Measurements from ENCODE around the gene GORASP1. TPM values are rescaled to one million over a fixed set of nuclear protein-coding genes. Genes with fewer than 3 reads are reported as not detected.

Gene GORASP1
- total RNA-seq, 1 donor from 2014 or later: 45.6 TPM

DNA sequence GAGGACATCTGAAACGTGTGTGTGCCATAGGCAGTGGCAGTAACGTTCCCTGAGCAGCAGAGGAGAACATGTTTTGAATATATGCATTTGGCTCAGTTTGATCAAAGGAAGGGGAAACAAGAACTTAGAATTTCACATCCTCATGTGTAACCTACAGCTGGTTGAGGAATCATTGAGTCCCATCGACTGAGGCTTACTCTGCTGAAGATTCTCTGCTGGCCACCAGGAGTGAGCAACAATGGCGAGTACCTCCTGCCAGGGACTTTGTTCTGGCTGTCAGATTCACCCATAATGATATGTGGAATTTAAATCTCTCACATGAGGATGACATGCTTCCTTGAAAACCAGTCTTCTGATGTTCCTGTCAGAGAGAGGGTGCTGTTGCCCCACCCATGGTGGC lies 21.3 kb downstream of the GORASP1 start:
- FAIRE-seq (no peak), DNase-seq (ENCODE audit: low read depth) (no peak)
- Mint-ChIP-seq H3K27ac (ENCODE audit: unreplicated experiment) (no peak overlapping the region), H3K4me3 (ENCODE audit: unreplicated experiment) (no peak overlapping the region), H3K36me3 (ENCODE audit: low read depth, unreplicated experiment) (peaks cover 20% of the 10 kb centered on the region), H3K27me3 (ENCODE audit: low read depth, unreplicated experiment) (no peaks in the 10 kb centered on the region), H3K4me1 (ENCODE audit: low read depth, unreplicated experiment) (peaks cover 9% of the 10 kb centered on the region), H3K9me3 (ENCODE audit: unreplicated experiment) (no peaks in the 10 kb centered on the region)
- Histone ChIP-seq H2AFZ (ENCODE audit: low read depth, low read length) (no peak overlapping the region), H4K20me1 (ENCODE audit: insufficient read depth, low read length) (no peaks in the 10 kb centered on the region), H3K4me2 (ENCODE audit: low read length) (no peak overlapping the region), H3K79me2 (ENCODE audit: insufficient read depth, low read length) (no peaks in the 10 kb centered on the region), H3K9me3 (ENCODE audit: insufficient read depth, low read depth, low read length) (no peaks in the 10 kb centered on the region), H3K27ac (ENCODE audit: low read depth, low read length) (no peak overlapping the region), H3K4me1 (ENCODE audit: insufficient read depth, low read length) (no peaks in the 10 kb centered on the region), H3K9ac (ENCODE audit: low read length) (no peak overlapping the region), H3K4me3 (ENCODE audit: insufficient read depth, low read depth, low read length) (no peak overlapping the region), H3K27me3 (ENCODE audit: insufficient read depth, low read length) (no peaks in the 10 kb centered on the region), H3K36me3 (ENCODE audit: insufficient read depth, low read length) (peaks cover 26% of the 10 kb centered on the region)
- TF ChIP-seq EZH2 (IDR thresholded peaks at IDR 0.05; ENCODE audit: insufficient read depth, low read length) (no peak), CTCF (IDR thresholded peaks at IDR 0.05; ENCODE audit: insufficient read depth, low read depth, low read length) (no peak)

DNA sequence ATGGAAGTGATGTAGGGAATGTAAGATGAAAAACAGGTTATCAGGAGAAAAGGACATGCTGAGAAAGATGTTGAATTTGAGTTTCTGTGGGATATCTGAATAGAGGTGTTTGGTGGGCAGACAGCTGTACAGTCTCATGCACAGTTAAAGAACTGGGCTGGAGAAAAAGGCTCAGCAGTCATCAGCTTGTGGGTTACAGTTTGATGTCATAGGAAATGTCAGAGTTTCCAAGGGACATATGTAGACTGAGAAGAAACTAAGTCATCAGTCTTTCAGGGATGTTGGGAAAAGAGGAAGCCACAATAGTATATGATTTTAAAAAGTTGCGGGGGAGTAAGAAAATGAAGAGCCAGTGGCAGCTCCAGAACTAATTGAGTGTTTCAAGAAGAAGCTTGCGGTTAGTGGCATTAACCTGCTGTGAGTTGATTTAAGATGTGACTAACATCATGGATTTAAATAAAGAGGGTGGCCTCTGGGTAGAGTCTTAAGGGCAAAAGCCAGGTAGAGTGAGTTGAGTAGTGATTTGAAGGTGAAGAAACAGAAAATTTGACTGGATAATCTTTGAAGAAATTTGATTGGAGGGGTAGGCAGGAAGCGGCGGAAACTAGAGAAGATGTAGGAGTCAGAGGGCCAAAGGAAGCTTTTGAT lies 24.6 kb downstream of the GORASP1 start:
- FAIRE-seq (no peak), DNase-seq (ENCODE audit: low read depth) (no peak)
- no peak overlapping the region for H3K9ac ChIP-seq (ENCODE audit: low read length)
- no peaks in the 10 kb centered on the region for H3K4me1 ChIP-seq (ENCODE audit: insufficient read depth, low read length)
- Mint-ChIP-seq H3K9me3 (ENCODE audit: unreplicated experiment) (no peaks in the 10 kb centered on the region), H3K27ac (ENCODE audit: unreplicated experiment) (no peak overlapping the region), H3K27me3 (ENCODE audit: low read depth, unreplicated experiment) (no peaks in the 10 kb centered on the region), H3K36me3 (ENCODE audit: low read depth, unreplicated experiment) (peaks cover 23% of the 10 kb centered on the region), H3K4me3 (ENCODE audit: unreplicated experiment) (no peak overlapping the region), H3K4me1 (ENCODE audit: low read depth, unreplicated experiment) (no peaks in the 10 kb centered on the region)
- H3K9me3 ChIP-seq (ENCODE audit: insufficient read depth, low read depth, low read length): no peaks in the 10 kb centered on the region
- no peaks in the 10 kb centered on the region for H3K79me2 ChIP-seq (ENCODE audit: insufficient read depth, low read length)
- no peak overlapping the region for H3K4me2 ChIP-seq (ENCODE audit: low read length)
- TF ChIP-seq EZH2 (IDR thresholded peaks at IDR 0.05; ENCODE audit: insufficient read depth, low read length) (no peak), CTCF (IDR thresholded peaks at IDR 0.05; ENCODE audit: insufficient read depth, low read depth, low read length) (no peak)
- H2AFZ ChIP-seq (ENCODE audit: low read depth, low read length): no peak overlapping the region
- no peak overlapping the region for H3K27ac ChIP-seq (ENCODE audit: low read depth, low read length)
- no peaks in the 10 kb centered on the region for H3K27me3 ChIP-seq (ENCODE audit: insufficient read depth, low read length)
- H4K20me1 ChIP-seq (ENCODE audit: insufficient read depth, low read length): no peaks in the 10 kb centered on the region
- H3K36me3 ChIP-seq (ENCODE audit: insufficient read depth, low read length): peaks cover 17% of the 10 kb centered on the region
- no peak overlapping the region for H3K4me3 ChIP-seq (ENCODE audit: insufficient read depth, low read depth, low read length)

DNA sequence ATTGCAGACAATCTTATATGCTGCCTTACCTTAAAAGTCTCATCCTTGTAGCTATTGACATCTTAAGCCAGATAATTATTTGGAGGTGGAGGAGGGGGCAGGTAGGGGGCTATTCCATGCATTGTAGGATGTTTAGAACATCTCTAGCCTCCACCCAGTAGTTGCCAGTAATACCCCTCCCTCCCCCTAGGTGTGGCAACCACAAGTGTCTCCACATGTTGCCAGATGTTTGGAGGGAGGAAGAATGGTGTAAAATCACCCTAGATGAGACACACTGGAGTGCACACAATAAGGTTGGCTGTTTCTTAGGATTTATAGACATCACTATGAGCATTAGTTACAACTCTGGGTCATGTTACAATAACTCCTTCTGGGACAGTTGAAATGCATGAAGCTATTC lies 27.4 kb downstream of the GORASP1 start:
- no peaks in the 10 kb centered on the region for H3K4me1 Mint-ChIP-seq (ENCODE audit: low read depth, unreplicated experiment)
- FAIRE-seq (no peak), DNase-seq (ENCODE audit: low read depth) (no peak)
- Histone ChIP-seq H3K4me3 (ENCODE audit: insufficient read depth, low read depth, low read length) (no peak overlapping the region), H3K27me3 (ENCODE audit: insufficient read depth, low read length) (no peaks in the 10 kb centered on the region), H3K4me1 (ENCODE audit: insufficient read depth, low read length) (no peaks in the 10 kb centered on the region), H3K27ac (ENCODE audit: low read depth, low read length) (no peak overlapping the region), H3K9ac (ENCODE audit: low read length) (no peak overlapping the region), H3K79me2 (ENCODE audit: insufficient read depth, low read length) (no peaks in the 10 kb centered on the region), H3K9me3 (ENCODE audit: insufficient read depth, low read depth, low read length) (no peaks in the 10 kb centered on the region), H4K20me1 (ENCODE audit: insufficient read depth, low read length) (no peaks in the 10 kb centered on the region), H2AFZ (ENCODE audit: low read depth, low read length) (no peak overlapping the region), H3K36me3 (ENCODE audit: insufficient read depth, low read length) (peaks cover 22% of the 10 kb centered on the region), H3K4me2 (ENCODE audit: low read length) (no peak overlapping the region)
- no peaks in the 10 kb centered on the region for H3K27me3 Mint-ChIP-seq (ENCODE audit: low read depth, unreplicated experiment)
- no peak overlapping the region for H3K4me3 Mint-ChIP-seq (ENCODE audit: unreplicated experiment)
- H3K36me3 Mint-ChIP-seq (ENCODE audit: low read depth, unreplicated experiment): peaks cover 16% of the 10 kb centered on the region
- H3K9me3 Mint-ChIP-seq (ENCODE audit: unreplicated experiment): no peaks in the 10 kb centered on the region
- H3K27ac Mint-ChIP-seq (ENCODE audit: unreplicated experiment): no peak overlapping the region
- TF ChIP-seq EZH2 (IDR thresholded peaks at IDR 0.05; ENCODE audit: insufficient read depth, low read length) (no peak), CTCF (IDR thresholded peaks at IDR 0.05; ENCODE audit: insufficient read depth, low read depth, low read length) (no peak)

Measured in astrocyte (in vitro differentiated cells and primary cell).